DMS 273 (cell line): ENCODE results near the gene MPV17L.
"Not testable (repeated sequence)": the region's sequence is repeated elsewhere in the genome, so short reads cannot be mapped to it uniquely, and the experiment has no call there.

Source experiments
- DNase-seq: peaks from one replicate; lab custom pipeline; 2025; ENCODE audit not compliant: unreplicated experiment; lab: John Stamatoyannopoulos, UW

The MPV17L gene

GRCh38 chr16:15395631-15396508 is at the start of gene MPV17L:
TSS of gene MPV17L (plus strand) at chr16:15395754. CDS start at chr16:15395898, 144 bp downstream.
- peak; percentile 93 for DNase-seq

- DNase-seq: not testable (repeated sequence)
Measured at GRCh38 chr16:15348721-15349120, 46.8 kb upstream of the MPV17L start.

- DNase-seq: not testable (repeated sequence)
Measured at GRCh38 chr16:15351251-15351650, 44.3 kb upstream of the MPV17L start.

GRCh38 chr16:15351745-15352144 is 43.8 kb upstream of the MPV17L start:
- not testable (repeated sequence) for DNase-seq

- not testable (repeated sequence) for DNase-seq
Measured at GRCh38 chr16:15352852-15353251, 42.7 kb upstream of the MPV17L start.

GRCh38 chr16:15354846-15355245 is 40.7 kb upstream of the MPV17L start:
- DNase-seq: not testable (repeated sequence)

- not testable (repeated sequence) for DNase-seq
Measured at GRCh38 chr16:15357495-15357894, 38.1 kb upstream of the MPV17L start.

- not testable (repeated sequence) for DNase-seq
Measured at GRCh38 chr16:15378194-15378593, 17.4 kb upstream of the MPV17L start, which contains the start of gene NPIPA5. TSS of gene NPIPA5 (minus strand) at chr16:15378294. CDS start at chr16:15378294, 0 bp downstream.

- not testable (repeated sequence) for DNase-seq
Measured at GRCh38 chr16:15382810-15383209, 12.7 kb upstream of the MPV17L start.

- not testable (repeated sequence) for DNase-seq
Measured at GRCh38 chr16:15388060-15388459, 7.5 kb upstream of the MPV17L start.

GRCh38 chr16:15389916-15390315 is 5.6 kb upstream of the MPV17L start:
- DNase-seq: not testable (repeated sequence)

GRCh38 chr16:15393025-15393424 is 2.5 kb upstream of the MPV17L start:
- DNase-seq: not testable (repeated sequence)

GRCh38 chr16:15396509-15396829 is 915 bp downstream of the MPV17L start:
- not testable (repeated sequence) for DNase-seq

- no peak for DNase-seq
Measured at GRCh38 chr16:15396948-15397594, 1.5 kb downstream of the MPV17L start.

GRCh38 chr16:15398618-15399316 is 3.2 kb downstream of the MPV17L start:
- no peak for DNase-seq

- no peak for DNase-seq
Measured at GRCh38 chr16:15399317-15399716, 3.8 kb downstream of the MPV17L start.

- DNase-seq: not testable (repeated sequence)
Measured at GRCh38 chr16:15400314-15400713, 4.8 kb downstream of the MPV17L start.

GRCh38 chr16:15401972-15402371 is 6.4 kb downstream of the MPV17L start:
- DNase-seq: no peak

GRCh38 chr16:15403392-15403995 is 7.9 kb downstream of the MPV17L start:
- no peak for DNase-seq

GRCh38 chr16:15404091-15404490 is 8.5 kb downstream of the MPV17L start:
- DNase-seq: not testable (repeated sequence)

- no peak for DNase-seq
Measured at GRCh38 chr16:15404792-15405191, 9.2 kb downstream of the MPV17L start.
